GM19468 (cell line): ENCODE results near the gene SRPK3.

Experiments used
- ATAC-seq: cut with Tn5 transposase; IDR thresholded peaks from one replicate; pipeline ENCODE4 v1.9.1; 2021; ENCODE audit warnings: mild to moderate bottlenecking, moderate library complexity, moderate number of reproducible peaks; ENCODE audit not compliant: unreplicated experiment; ENCODE audit errors: extremely low read depth

Gene SRPK3

GRCh38 chrX:153769158-153769864 lies 11.5 kb upstream of the SRPK3 start:
- no peak for ATAC-seq

- ATAC-seq, result no peak
Measured at GRCh38 chrX:153769865-153770600, 10.8 kb upstream of the SRPK3 start.

GRCh38 chrX:153770601-153771414 lies 10.0 kb upstream of the SRPK3 start:
- no peak for ATAC-seq

GRCh38 chrX:153771415-153772315 lies 9.2 kb upstream of the SRPK3 start:
- no peak for ATAC-seq

- ATAC-seq, result no peak
Measured at GRCh38 chrX:153772316-153773217, 8.3 kb upstream of the SRPK3 start.

GRCh38 chrX:153773218-153773611 lies 7.6 kb upstream of the SRPK3 start:
- no peak for ATAC-seq

GRCh38 chrX:153773741-153774575 lies 6.9 kb upstream of the SRPK3 start:
- no peak for ATAC-seq

- ATAC-seq, result no peak
Measured at GRCh38 chrX:153774576-153775292, 6.1 kb upstream of the SRPK3 start.

GRCh38 chrX:153775293-153776119 lies 5.3 kb upstream of the SRPK3 start:
- ATAC-seq, result no peak

GRCh38 chrX:153776120-153776599 lies 4.7 kb upstream of the SRPK3 start:
- ATAC-seq, result no peak

GRCh38 chrX:153776611-153777045 lies 4.2 kb upstream of the SRPK3 start:
- ATAC-seq, result no peak

- no peak for ATAC-seq
Measured at GRCh38 chrX:153777261-153778090, 3.4 kb upstream of the SRPK3 start.

- no peak for ATAC-seq
Measured at GRCh38 chrX:153778181-153778580, 2.7 kb upstream of the SRPK3 start.

GRCh38 chrX:153778684-153779101 lies 2.1 kb upstream of the SRPK3 start:
- no peak for ATAC-seq

GRCh38 chrX:153779891-153780677 lies 757 bp upstream of the SRPK3 start:
- no peak for ATAC-seq
